GM10248 (cell line): ENCODE data around the gene LYRM9.

Source experiments
- CTCF ChIA-PET: fragments of 300-600 bp; sonication (Branson Sonifier 250); formaldehyde crosslinking; extraction: SDS; loops from one replicate; lab custom pipeline; 2021; ENCODE audit warnings: antibody characterized with exemption; lab: Yijun Ruan, JAX
- POLR2A ChIA-PET: fragments of 350-650 bp; sonication (Branson Sonifier 250); formaldehyde crosslinking; extraction: SDS; loops from one replicate; lab custom pipeline; 2020; ENCODE audit warnings: antibody characterized with exemption; lab: Yijun Ruan, JAX
- DNase-seq: peaks from one replicate; pipeline ENCODE4 v3.0.0; 2012; ENCODE audit errors: extremely low spot score
- CTCF ChIP-seq: IDR thresholded peaks from 2 replicates; pipeline ENCODE4 v1.5.1; 2012; ENCODE audit warnings: mild to moderate bottlenecking, low read depth; ENCODE audit errors: extremely low read depth, missing control alignments, control extremely low read depth

LYRM9 gene

GRCh38 chr17:27858621-27859305 lies 34.4 kb downstream of the LYRM9 start:
- no peak for TF ChIP-seq CTCF
- ChIA-PET CTCF (interaction anchor here (0.8 to 4.9 kb wide), 7 partner anchors 9 to 101 kb away, joined by 3 to 18 read pairs (median 6); partner anchors contain the start of gene LYRM9), POLR2A (no interaction called here)
- DNase-seq, result no peak

- ChIA-PET CTCF (interaction anchor here (1.2 to 4.9 kb wide), 3 partner anchors 13 to 51 kb away, joined by 3 to 18 read pairs (median 7); no protein-coding TSS in a partner anchor), POLR2A (no interaction called here)
- no peak for TF ChIP-seq CTCF
- no peak for DNase-seq
These were observed 36.3 kb downstream of the LYRM9 start for GRCh38 chr17:27856676-27857432.

GRCh38 chr17:27855454-27855853 lies 37.7 kb downstream of the LYRM9 start:
- no peak for DNase-seq
- TF ChIP-seq CTCF, result no peak
- CTCF ChIA-PET, result interaction anchor here (1.2 to 4.9 kb wide), 3 partner anchors 11 to 50 kb away, joined by 3 to 18 read pairs (median 3); no protein-coding TSS in a partner anchor
- POLR2A ChIA-PET, result no interaction called here

- no peak for TF ChIP-seq CTCF
- POLR2A ChIA-PET, result no interaction called here
- CTCF ChIA-PET, result no interaction called here
- DNase-seq, result no peak
These were observed 39.0 kb downstream of the LYRM9 start for GRCh38 chr17:27854163-27854562.

GRCh38 chr17:27853091-27853490 lies 40.1 kb downstream of the LYRM9 start:
- POLR2A ChIA-PET, result no interaction called here
- DNase-seq, result no peak
- CTCF ChIA-PET, result no interaction called here
- TF ChIP-seq CTCF, result no peak

- ChIA-PET POLR2A (no interaction called here), CTCF (interaction anchor here (1.6 to 4.9 kb wide), 2 partner anchors 9 to 30 kb away, joined by 3 to 18 read pairs; no protein-coding TSS in a partner anchor)
- no peak for DNase-seq
- TF ChIP-seq CTCF, result no peak
These were observed 43.5 kb downstream of the LYRM9 start for GRCh38 chr17:27849474-27850185.
